ENCODE data around the gene PSMC3. TPM values are rescaled to one million over a fixed set of nuclear protein-coding genes. Genes with fewer than 3 reads are reported as not detected.

The PSMC3 gene
- total RNA-seq, 1 experiment from 2014 or later, result 181 TPM

GRCh38 chr11:47387944-47388696 lies 38.1 kb downstream of the PSMC3 start:
- ATAC-seq (no peak), DNase-seq (ENCODE audit: low read depth, low spot score) (no peak)
- Histone ChIP-seq H3K4me1 (ENCODE audit: control insufficient read depth, insufficient read depth, low read length) (no peaks in the 10 kb centered on the region), H3K9me3 (ENCODE audit: control insufficient read depth, insufficient read depth, low read depth, low read length) (no peaks in the 10 kb centered on the region), H3K36me3 (ENCODE audit: control insufficient read depth, insufficient read depth, low read length) (no peaks in the 10 kb centered on the region), H3K27me3 (ENCODE audit: control insufficient read depth, insufficient read depth, low read length) (no peaks in the 10 kb centered on the region), H3K4me3 (ENCODE audit: low read depth in 2 of 2, low read length in 2 of 2) (no peak overlapping the region), H3K27ac (ENCODE audit: low read length) (no peak overlapping the region)
- CTCF ChIA-PET, result no interaction called here
- POLR2A ChIA-PET, result no interaction called here
- in situ Hi-C loops (cut with HindIII; ENCODE audit: low pct_unique_long_range_greater_than_20kb, low sequenced_read_pairs) (no loop called here), intact Hi-C loops (cut with micrococcal nuclease; ENCODE audit: unreplicated experiment) (no loop called here)
- BruUV-seq (replicated peaks), result no TSS peak
- no peak for TF ChIP-seq TCF7L2 (IDR thresholded peaks at IDR 0.05; ENCODE audit: low read depth, low read length)
- no peak for TF ChIP-seq CTCF (IDR thresholded peaks at IDR 0.05)
- TF ChIP-seq, protein P1, sequence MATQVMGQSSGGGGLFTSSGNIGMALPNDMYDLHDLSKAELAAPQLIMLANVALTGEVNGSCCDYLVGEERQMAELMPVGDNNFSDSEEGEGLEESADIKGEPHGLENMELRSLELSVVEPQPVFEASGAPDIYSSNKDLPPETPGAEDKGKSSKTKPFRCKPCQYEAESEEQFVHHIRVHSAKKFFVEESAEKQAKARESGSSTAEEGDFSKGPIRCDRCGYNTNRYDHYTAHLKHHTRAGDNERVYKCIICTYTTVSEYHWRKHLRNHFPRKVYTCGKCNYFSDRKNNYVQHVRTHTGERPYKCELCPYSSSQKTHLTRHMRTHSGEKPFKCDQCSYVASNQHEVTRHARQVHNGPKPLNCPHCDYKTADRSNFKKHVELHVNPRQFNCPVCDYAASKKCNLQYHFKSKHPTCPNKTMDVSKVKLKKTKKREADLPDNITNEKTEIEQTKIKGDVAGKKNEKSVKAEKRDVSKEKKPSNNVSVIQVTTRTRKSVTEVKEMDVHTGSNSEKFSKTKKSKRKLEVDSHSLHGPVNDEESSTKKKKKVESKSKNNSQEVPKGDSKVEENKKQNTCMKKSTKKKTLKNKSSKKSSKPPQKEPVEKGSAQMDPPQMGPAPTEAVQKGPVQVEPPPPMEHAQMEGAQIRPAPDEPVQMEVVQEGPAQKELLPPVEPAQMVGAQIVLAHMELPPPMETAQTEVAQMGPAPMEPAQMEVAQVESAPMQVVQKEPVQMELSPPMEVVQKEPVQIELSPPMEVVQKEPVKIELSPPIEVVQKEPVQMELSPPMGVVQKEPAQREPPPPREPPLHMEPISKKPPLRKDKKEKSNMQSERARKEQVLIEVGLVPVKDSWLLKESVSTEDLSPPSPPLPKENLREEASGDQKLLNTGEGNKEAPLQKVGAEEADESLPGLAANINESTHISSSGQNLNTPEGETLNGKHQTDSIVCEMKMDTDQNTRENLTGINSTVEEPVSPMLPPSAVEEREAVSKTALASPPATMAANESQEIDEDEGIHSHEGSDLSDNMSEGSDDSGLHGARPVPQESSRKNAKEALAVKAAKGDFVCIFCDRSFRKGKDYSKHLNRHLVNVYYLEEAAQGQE (IDR thresholded peaks at IDR 0.05; ENCODE audit: insufficient read depth in 1 of 2, low read depth in 2 of 2, low read length in 1 of 2), result no peak
- no peak for TF ChIP-seq POLR2AphosphoS5 (IDR thresholded peaks at IDR 0.05; ENCODE audit: low read depth, low read length)
- TF ChIP-seq SIN3A (IDR thresholded peaks at IDR 0.05; ENCODE audit: borderline replicate concordance, insufficient read depth, low read depth, low read length), result no peak

DNA sequence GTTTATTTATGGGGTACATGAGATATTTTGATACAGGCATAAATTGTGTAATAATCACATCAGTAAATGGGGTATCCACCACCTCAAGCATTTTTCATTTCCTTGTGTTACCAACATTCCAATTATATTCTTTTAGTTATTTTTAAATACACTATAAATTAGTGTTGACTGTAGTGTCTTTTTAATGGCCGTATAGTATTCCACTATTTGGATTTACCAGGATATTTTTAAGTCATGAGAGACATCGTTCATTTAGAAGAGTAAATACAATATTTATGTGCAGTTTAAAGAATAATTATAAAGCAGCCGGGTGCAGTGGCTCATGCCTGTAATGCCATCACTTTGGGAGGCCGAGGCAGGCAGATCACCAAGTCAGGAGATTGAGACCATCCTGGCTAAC lies 41.7 kb downstream of the PSMC3 start:
- Histone ChIP-seq H3K27me3 (ENCODE audit: control insufficient read depth, insufficient read depth, low read length) (no peaks in the 10 kb centered on the region), H3K4me3 (ENCODE audit: low read depth in 2 of 2, low read length in 2 of 2) (no peak overlapping the region), H3K4me1 (ENCODE audit: control insufficient read depth, insufficient read depth, low read length) (no peaks in the 10 kb centered on the region), H3K9me3 (ENCODE audit: control insufficient read depth, insufficient read depth, low read depth, low read length) (no peaks in the 10 kb centered on the region), H3K36me3 (ENCODE audit: control insufficient read depth, insufficient read depth, low read length) (no peaks in the 10 kb centered on the region), H3K27ac (ENCODE audit: low read length) (no peak overlapping the region)
- ChIA-PET CTCF (no interaction called here), POLR2A (interaction anchor here (0.7 kb wide), 1 partner anchor 26 kb away, joined by 5 read pairs; no protein-coding TSS in a partner anchor)
- no peak for ATAC-seq
- DNase-seq (ENCODE audit: low read depth, low spot score), result no peak
- TF ChIP-seq TCF7L2 (IDR thresholded peaks at IDR 0.05; ENCODE audit: low read depth, low read length), result no peak
- no peak for TF ChIP-seq SIN3A (IDR thresholded peaks at IDR 0.05; ENCODE audit: borderline replicate concordance, insufficient read depth, low read depth, low read length)
- no peak for TF ChIP-seq CTCF (IDR thresholded peaks at IDR 0.05)
- no peak for TF ChIP-seq POLR2AphosphoS5 (IDR thresholded peaks at IDR 0.05; ENCODE audit: low read depth, low read length)
- TF ChIP-seq, protein P1 (IDR thresholded peaks at IDR 0.05; ENCODE audit: insufficient read depth in 1 of 2, low read depth in 2 of 2, low read length in 1 of 2), result no peak
- in situ Hi-C loops (cut with HindIII; ENCODE audit: low pct_unique_long_range_greater_than_20kb, low sequenced_read_pairs) (no loop called here), intact Hi-C loops (cut with micrococcal nuclease; ENCODE audit: unreplicated experiment) (no loop called here)
- no TSS peak for BruUV-seq (replicated peaks)
